Renal pelvis (tissue), 4 donors: ENCODE results near the gene ORC3. TPM values are rescaled to one million over a fixed set of nuclear protein-coding genes. Genes with fewer than 3 reads are reported as not detected.
"Not testable (repeated sequence)": the region's sequence is repeated elsewhere in the genome, so short reads cannot be mapped to it uniquely, and the experiment has no call there.

Source experiments
- DNase-seq: peaks from one replicate; pipeline ENCODE4 v3.0.0-alpha.2; 2013
- polyA plus RNA-seq, 3 donors: library from polyadenylated mRNA; unstranded; fragments of 120-200 nt; gene quantifications; one replicate each; pipeline ENCODE4 v1.2.1, GENCODE V29; 2013; ENCODE audit not compliant: insufficient read length in 3 of 3

The ORC3 gene
- polyA plus RNA-seq, 3 donors: 37.2 to 41.2 (median 38.3) TPM

DNA sequence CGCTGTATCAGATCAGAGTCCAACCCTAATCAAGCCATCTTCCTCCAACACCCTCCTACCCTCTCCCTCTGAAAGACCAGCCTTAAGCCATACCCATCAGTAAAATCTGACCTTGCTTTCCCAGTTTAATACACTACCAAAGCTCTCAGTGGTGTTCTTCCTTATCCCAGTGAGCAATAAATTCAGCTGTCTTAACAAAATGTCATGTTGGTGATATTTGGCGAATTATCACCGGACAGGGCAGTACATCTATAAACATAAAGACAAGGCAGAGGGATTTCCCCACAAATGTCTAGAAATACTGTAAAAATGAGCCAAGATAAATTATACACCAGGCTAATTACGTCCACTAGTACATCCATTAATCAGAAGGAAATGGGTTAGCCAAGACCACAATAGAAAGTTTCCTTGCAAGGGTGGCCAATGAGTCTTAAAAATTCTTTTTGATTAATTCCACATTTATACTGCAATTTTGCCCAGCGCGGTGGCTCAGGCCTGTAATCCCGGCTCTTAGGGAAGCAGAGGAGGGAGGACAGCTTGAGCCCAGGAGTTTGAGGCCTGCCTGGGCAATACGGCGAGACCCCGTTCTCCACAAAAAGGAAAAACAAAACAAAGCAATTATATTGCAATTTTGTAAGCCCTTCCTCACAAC is 1.1 kb upstream of the ORC3 start:
- no peak for DNase-seq

DNA sequence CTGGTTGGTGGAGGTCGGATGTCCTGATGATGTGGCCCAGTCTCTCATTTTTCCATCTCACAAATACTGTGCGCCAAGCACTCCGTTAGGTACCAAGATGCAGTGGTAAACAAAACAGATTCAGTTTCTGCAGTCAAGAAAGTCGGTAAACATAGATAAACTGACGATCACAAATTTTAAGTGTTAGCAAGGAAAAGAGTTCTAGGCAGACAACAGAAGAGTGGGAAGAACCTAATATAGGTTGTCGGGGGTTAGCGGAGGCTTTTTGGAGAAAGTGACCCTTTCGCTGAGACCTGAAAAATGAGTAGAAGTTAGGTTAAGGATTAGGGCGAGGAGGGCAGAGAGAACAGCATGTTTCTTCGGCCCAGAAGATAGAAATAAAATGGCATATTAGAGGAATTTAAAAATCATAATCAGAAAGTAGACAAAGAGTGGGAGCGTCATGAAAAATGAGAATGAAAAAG is 514 bp downstream of the ORC3 start:
- DNase-seq: no peak

DNA sequence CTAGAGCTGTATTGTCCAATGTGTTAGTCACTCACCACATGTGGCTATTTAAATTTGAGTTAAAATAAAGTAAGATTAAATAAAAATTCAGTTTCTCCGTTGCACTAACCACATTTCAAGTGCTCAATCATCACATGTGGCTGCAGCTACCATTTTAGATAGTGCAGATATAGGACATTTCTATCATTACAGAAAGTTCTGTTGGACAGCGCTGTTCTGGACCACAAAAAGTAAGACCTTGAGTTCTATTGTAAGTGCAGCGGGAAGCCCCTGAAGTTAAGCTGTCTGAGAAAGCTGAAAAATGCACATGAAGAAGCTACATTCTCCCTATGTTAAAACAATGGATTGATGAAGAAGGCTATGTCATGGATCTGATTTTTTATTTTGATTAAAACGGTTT is 1.1 kb downstream of the ORC3 start:
- DNase-seq: no peak

DNA sequence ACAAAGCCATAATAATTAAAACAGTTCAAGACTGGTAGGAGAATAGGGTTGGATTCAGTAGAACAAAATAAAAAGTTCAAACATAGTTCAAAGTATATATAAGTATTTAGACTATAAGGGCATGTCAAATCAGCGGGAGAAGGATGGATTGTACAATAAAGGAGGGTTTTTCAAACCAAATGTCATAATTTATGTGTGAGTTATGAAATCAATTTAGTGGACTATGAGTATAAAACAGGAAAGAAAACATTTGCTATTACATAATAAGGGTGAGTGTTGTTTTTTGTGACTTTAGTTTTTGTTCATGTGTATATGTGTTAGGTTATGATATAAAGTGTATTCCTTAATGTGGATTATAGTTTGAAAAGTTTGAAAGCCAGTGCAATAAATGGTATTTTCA is 10.6 kb downstream of the ORC3 start:
- no peak for DNase-seq

DNA sequence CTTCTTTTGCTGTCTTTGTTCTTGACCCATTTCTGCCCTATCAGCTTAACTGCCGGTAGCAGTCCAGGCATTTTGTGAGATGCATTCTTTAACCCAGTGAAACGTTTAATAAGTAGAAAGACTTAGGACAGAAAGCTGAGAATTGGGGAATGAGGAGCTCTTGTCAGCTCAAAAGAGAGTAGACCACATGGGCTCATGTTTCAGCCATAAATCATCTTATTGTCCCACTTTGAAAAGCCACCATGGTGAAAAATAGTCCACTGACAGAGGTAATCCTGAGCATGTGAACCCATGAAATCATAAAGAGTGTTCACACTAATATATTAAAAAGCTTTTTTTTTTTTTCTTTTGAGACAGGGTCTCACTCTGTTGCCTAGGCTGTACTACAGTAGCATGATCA is 16.3 kb downstream of the ORC3 start:
- DNase-seq: no peak

DNA sequence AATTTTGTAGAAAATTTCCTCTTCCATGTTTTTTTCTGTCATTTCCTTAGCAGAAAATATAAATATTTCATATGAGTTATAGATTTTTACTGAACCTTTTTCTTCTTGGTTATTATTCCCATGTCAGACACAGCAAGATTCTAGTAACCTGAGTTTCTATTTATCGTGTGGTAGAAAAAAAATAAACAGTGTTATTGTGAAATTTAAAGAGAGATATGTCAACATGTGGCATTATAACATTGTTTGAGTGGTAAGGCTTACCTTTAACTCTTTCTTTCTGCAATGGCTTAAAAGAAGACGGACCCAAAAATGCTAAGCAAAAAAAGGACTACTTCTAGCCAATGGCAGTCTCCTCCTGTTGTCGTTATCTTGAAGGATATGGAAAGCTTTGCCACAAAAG is 18.9 kb downstream of the ORC3 start:
- no peak for DNase-seq

DNA sequence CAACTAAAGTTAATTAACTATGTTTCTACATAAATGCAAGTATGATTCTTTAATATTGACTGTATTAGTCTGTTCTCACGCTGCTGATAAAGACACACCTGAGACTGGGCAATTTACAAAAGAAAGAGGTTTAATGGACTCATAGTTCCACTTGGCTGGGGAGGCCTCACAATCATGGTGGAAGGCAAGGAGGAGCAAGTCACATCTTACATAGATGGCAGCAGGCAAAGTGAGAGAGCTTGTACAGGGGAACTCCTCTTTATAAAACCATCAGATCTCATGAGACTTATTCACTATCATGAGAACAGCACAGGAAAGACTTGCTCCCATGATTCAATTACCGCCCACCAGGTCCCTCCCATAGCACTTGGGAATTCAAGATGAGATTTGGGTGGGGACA is 23.1 kb downstream of the ORC3 start:
- not testable (repeated sequence) for DNase-seq

DNA sequence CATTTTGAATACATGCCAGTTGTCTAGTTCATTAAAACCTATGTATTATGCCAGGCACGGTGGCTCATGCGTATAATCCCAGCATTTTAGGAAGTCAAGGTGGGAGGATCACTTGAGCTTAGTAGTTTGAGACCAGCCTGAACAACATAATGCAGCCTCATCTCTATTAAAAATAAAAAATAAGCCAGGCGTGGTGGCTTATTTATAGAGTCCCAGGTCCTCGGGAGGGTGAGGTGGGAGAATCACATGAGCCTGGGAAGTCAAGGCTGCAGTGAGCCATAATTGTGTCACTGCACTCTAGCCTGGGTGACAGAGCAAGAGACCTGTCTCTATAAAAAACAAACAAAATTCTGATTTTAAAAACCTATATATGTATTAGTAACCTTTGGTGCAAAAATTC is 27.5 kb downstream of the ORC3 start:
- DNase-seq: no peak

DNA sequence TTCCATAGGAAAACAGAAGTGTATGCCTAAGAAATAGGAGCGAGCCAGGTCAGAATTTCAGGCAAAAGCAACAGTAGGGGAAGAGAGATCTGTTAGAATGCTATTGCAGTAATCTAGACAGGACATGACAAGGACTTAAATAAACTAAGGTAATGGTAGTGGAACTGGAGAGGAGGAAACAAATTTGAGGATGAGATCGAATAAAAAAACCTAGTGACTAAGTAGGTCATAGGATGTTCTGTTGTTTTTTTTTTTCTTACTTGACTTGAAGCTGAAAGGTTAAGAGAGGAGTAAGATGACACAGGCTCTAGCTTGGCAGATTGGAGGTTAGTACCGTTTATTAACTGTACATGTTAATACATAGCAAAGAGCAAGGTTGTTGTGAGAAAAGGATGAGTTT is 28.6 kb downstream of the ORC3 start:
- DNase-seq: no peak

DNA sequence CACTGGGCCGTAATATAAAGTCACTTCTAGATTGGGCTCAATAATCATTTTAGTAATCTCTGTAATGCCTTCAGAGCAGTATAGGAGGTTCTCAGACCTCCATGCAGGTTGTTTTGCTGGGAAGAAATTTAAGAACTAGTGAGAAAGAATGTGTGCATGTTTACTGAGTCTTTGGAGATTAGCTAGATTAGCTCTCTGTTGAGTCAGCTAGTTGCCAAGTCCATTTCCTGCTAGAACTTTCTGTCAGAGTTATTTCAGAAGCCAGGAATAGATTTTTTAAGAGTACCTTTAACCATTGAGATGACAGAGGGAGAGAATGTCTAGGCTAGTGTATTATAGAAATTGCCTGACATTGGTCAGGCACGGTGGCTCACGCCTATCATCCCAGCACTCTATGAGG is 33.3 kb downstream of the ORC3 start:
- no peak for DNase-seq

DNA sequence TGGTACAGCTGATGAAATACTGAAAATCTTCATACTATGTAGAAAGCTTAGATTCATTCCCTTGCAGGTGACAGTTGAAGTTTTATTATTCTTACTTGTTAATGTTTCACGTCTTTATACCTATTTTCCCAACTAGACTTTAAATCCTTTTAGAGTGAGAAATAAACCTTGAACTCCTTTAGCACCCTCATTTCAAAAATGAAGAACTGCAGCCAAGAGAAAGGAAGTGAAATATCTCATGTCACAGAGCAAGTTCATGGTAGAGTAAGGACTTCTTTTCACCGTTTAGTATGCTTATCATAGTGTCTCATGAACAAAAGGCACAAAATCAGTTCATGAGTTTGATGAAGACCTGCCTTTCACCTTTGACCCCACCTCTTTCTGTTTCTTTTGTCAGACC is 38.5 kb downstream of the ORC3 start:
- DNase-seq: no peak

DNA sequence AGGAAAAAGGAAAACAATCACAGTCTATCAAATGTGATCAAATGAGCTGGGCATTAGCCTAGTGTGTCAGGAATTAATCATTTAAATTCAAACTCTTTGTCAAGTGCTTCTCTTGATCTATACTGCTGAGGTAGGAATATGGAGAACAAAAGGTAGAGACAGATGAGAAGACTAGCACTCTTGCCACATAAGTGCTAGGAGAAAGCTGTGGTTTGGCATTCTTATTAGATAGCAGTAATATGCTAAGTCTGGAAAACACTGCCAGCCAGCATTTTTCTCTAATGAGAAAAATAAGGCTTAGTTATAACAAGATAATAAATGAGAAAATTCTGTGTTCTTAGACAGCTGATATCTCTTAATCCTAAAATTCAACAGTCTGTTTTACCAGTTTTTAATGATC is 38.9 kb downstream of the ORC3 start:
- DNase-seq: no peak

DNA sequence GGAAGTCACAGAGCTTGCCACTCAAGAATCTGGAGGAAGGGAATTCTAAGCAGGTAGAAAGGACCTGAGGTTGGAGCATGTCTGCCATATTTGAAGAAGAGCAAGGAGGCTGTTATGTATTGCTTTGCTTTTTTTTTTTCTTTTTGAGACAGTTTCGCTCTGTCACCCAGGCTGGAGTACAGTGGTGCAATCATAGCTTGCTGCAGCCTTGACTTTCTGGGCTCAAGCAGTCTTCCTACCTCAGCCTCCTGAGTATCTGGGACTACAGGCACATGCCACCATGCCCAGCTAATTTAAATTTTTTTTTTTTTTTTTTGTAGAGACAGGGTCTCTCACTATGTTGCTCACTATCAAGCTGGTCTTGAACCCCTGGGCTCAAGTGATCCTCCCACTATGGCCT is 40.8 kb downstream of the ORC3 start:
- no peak for DNase-seq

DNA sequence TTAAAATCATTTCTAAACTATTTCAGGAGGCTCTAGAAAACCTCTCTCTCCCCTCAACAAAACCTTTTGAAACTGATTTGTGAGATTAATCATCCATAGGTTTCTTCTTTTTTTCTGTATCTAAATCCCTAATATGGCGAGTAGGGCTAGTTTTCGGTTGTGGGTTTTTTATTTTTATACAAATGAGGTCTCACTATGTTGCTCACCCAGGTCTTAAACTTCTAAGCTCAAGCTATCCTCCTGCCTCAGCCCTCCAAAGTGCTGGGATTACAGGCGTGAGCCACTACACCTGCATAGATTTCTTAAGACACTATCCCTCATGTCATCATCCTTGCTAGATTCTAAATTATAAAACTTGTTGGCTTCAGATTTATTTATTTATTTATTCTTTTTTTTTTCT is 43.9 kb downstream of the ORC3 start:
- no peak for DNase-seq

DNA sequence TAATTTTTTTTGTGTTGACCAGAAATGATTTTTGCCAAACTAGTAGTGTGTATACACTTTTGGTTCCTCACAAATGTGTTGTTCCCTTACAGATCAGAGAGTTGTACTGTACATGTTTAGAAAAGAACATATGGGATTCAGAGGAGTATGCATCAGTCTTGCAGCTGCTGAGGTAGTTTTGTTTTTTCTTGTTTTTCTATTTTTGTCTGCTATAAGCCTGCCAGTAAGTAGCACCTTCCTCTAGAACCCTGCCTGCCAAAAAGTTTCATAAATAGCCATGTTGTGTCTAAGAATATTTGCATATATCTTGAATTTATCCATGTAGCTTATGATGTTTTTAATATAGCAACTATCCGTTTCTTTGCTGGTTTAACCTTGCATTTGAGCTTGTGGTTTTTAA is 46.4 kb downstream of the ORC3 start:
- no peak for DNase-seq

DNA sequence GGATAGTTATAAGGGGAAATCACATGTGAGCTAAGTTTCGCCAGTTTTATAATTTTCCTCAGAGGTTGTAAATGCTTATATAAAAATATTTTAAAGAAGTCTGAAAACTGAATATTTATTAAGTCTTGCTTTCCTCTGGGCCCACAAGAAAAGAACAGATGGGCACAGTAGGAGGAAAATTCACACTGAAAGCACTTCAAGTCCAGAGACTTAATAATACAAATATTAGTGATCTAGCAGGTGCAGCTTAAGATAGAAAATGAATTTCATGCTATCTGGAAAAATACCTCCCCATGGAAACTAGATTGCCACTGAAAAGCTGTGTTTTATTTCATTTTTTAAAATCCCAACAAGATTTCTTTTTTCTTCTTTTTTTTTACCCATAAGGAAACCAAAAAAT is 47.2 kb downstream of the ORC3 start:
- DNase-seq: no peak

DNA sequence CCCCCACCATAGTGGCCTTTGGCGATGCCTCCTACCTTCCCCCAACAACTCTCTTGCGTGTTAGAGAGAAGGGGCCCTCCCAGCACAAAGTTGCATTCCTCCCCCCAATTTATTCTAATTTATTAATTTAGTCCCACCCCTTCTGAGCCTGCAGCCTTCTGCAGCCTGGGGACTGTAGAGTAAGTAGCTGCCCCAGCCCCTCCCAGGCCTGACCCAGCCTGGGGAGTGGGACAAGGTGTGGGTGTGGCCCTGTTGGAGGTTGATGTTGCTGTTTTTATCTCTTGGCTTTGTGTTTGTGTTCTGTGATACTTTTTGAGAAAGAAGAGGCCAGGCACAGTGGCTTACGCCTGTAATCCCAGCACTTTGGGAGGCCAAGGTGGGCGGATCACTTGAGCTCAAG is 49.4 kb downstream of the ORC3 start:
- no peak for DNase-seq

DNA sequence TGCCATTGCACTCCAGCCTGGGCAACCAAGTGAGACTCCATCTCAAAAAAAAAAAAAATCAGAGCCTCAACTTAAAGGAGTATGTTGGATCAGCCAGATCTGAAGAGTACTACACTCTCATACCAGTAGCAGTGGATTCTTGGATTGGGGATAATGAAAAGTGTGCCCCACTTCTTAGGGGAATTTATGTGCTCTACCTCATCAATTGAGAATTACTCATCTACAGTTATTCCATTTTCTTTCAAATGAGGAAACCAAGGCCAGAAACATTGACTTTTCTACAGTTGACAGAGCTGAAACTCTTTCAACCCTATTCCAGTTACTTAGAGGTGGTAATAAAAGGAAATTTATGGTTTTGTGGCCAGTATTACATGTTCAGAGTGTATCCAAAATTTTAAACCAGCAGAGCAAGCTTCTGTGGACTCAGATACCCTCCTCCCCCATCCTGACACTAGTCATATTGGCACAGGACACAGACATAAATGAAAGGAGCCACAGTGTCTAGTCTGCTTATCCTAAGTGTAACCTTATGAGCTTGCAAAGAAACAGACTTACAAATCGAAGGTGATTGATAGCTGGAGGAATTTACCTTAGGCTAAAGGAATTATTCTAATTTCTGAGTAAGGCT is 51.2 kb downstream of the ORC3 start:
- DNase-seq: no peak

DNA sequence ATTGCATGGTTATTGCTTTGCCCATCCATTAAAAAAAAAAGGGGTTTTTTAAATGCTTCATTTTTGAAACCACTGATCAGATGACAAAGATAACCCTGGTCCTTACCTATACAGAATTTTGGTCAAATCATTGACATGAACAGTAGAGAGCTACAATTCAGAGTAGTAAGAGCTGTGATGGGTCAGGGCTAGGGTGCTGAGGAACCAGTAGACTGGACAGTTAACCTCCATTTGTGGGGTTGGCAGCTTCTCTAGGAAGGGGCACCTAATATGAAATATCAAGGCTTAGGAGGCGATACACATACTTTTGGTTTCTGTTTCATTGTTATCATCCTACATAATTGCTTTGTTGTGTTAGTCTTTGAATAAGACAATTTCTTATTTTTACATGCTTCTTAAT is 55.1 kb downstream of the ORC3 start:
- no peak for DNase-seq

DNA sequence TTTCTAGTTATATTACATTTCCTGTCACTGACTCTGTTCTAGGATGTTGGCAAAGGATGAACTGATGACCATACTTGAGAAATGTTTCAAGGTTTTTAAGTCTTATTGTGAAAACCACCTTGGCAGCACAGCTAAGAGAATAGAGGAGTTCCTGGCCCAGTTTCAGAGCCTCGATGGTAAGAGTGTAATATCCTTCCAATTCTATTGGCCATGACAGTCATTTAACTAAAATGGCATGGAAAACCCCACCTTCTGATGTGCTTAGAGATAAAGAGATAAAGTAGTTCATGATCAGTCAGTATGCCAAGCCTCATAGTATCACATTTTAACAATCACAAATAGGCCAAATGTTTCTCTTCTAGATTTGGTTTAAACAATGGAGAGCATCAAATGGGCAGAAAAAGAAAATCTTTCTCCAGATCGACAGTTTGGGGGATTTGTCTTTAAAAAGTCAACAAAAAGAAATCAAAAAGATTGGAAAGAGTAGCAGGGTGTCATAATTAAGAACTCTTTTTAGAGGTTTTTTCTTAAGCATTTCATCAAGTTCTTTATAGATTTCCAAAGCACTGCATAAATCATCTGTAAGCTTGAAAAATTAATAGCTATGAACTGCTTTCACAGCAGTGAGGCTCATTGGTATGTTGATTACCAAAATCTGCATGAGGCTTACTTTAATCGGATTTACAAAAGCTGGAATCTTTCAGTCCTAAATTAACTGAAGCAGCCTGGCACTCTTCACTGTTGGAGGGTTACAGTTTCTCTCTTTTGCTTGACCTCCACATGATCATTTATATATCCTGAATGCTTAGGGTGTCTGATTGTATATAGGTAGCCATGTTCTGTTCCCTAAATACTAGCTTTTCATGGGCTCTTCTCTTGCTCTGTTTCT is 63.4 kb downstream of the ORC3 start:
- DNase-seq: no peak

DNA sequence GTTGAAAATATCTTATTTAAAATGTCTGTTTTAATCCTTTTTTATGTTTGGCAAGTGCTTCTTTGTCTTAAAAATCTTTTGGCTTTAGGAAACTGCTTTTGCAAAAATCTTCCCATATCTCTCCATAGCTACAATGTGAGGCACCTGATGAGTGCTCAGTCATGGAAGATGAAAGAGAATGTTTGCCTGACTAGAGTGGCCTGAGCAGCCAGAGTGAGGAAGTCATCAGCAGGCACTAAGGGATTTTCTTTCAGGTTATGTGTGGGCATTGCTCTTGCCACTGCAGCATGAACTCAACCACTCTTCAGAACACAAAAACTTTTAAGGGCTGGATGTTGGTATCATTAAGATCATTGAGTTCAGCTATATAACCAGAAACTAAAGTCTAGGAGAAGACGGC is 64.2 kb downstream of the ORC3 start:
- no peak for DNase-seq

DNA sequence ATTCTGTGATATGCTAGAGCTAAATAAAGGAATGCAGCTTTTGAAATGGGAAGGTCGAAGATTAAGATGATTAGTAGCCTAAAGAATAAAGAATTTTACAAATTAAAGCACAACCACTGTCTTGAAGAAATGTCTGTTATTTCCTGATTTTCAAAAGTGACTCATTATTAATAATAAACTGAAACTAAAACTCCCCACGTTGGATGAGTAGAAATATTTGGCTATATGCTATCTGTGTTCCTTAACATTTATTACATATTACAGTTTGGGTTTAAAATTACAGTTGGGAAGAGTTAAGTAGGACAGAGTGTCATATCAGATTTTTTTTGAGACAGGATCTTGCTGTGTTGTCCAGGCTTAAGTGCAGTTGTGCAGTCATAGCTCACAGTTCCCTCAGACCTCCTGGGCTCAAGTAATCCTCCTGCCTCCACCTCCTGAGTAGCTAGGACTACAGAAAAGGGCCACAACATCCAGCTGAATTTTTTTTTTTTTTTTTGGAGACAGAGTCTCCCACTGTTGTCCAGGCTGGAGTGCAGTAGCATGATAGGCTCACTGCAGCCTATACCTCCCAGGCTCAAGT is 65.0 kb downstream of the ORC3 start:
- no peak for DNase-seq

DNA sequence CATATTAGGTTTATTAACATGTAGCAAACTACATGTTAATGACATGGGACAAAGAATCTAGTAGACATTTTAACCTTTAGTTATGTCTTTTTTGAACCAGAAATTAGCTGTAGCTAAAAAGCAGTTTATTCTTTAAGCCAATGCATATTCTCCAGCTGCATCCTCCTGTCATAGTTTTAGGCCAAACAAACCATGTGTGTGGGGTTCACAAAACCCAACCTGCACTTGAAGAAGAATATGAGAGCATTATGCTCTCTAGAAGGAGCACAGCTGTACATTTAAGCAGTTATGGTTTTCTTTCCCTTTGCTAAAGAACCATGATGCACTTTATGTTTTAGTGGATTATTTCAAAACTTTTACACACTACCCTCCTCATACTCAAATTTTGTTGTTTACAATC is 65.9 kb downstream of the ORC3 start:
- DNase-seq: no peak
